GM12873 (cell line): ENCODE measurements around the gene COQ9.
A peak's percentile ranks its signal among the peaks of the same experiment; 100 is the strongest.

Source experiments
- TF ChIP-seq, protein P1 (sequence below): IDR thresholded peaks from 2 replicates; pipeline ENCODE4 v1.5.1; 2012; ENCODE audit warnings: low read depth, mild to moderate bottlenecking, moderate library complexity, low read length, control low read depth; ENCODE audit not compliant: insufficient read depth; ENCODE audit errors: missing control alignments

COQ9 gene

GRCh38 chr16:57409065-57409464 is 38.2 kb upstream of the COQ9 start:
- TF ChIP-seq, protein P1, sequence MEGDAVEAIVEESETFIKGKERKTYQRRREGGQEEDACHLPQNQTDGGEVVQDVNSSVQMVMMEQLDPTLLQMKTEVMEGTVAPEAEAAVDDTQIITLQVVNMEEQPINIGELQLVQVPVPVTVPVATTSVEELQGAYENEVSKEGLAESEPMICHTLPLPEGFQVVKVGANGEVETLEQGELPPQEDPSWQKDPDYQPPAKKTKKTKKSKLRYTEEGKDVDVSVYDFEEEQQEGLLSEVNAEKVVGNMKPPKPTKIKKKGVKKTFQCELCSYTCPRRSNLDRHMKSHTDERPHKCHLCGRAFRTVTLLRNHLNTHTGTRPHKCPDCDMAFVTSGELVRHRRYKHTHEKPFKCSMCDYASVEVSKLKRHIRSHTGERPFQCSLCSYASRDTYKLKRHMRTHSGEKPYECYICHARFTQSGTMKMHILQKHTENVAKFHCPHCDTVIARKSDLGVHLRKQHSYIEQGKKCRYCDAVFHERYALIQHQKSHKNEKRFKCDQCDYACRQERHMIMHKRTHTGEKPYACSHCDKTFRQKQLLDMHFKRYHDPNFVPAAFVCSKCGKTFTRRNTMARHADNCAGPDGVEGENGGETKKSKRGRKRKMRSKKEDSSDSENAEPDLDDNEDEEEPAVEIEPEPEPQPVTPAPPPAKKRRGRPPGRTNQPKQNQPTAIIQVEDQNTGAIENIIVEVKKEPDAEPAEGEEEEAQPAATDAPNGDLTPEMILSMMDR, result no peak

DNA sequence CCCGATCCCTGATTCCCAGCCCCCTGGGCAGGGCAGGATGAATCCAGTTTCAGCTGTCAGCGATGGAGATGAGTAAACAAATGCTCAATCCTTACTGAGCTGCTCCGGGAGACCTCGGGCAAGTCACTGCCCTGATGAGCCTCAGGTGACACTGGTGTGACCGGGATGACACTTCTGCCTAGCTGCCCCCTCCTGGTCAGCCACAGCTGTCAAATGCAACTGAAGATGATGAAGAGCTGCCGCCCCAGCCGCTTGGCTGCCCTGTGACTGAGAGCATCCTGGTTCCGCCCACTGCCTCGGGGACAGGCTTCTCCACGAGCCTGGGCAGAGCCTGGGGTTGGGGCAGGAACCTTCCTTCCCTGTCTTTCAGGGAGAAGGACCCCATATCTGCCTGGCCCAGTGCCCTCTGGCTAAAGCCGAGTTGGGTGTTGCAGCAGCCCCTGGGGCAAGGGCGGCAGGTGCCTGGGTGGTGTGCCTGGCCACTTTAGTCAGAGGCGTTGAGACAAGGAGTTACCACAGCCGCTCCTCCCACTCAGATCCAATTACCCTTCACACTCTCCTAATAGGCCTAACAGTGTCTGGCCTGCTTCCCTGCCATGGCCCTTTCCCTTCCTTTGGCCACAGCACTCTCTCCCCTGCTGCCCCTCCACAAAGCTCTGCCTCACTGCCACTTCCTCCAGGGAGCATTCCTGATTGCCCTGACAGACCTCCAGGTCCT is 37.2 kb upstream of the COQ9 start:
- TF ChIP-seq, protein P1, result peak; percentile 7

DNA sequence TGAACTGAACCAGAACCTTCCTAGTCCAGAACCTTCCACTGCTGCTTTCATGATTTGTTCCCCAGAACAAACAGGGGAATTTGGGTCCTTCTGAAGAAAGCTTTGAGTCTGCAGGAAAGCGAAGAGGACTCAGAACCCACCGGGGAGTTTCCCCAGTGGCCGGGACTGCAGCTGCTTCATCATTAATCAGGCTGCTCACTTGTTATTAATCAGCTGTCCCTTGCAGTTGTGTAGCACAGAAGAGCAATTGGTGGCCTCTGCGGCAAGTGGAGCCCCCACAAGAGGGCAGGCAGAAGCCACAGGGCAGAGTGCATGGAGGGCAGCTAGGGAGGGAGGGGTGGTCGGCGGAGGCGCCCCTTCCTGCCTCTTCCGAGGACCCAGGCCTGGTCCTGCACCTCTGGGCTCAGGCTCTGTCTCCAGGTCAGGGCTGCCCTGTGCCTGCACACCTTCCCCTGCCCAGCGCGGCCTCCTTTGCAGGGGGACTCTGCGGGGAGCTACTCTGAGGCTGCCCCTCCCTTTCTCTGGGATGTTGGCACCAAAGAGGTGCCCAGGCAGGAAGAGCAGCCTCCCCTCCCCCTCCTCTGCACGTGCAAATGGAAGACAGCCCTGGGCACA is 35.8 kb upstream of the COQ9 start:
- TF ChIP-seq, protein P1, result no peak

GRCh38 chr16:57412584-57412983 is 34.7 kb upstream of the COQ9 start:
- TF ChIP-seq, protein P1, result no peak

GRCh38 chr16:57413301-57413730 is 34.0 kb upstream of the COQ9 start:
- TF ChIP-seq, protein P1, result no peak

DNA sequence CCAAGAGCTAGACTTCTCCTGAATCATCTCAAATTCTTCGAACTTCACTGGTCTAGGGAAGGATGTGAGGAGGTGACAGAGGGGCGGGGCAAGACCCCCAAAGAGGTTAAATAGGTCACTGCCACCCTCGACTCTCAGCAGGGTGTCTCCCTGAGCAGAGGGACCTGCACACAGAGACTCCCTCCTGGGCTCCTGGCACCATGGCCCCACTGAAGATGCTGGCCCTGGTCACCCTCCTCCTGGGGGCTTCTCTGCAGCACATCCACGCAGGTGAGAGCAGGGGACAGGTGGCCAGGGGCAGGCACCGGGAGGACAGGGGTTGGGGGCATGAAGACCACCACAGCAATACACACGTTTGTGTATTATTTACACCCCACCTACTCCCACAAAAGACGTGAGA is 33.5 kb upstream of the COQ9 start:
- TF ChIP-seq, protein P1, result no peak

GRCh38 chr16:57416084-57416483 is 31.2 kb upstream of the COQ9 start:
- TF ChIP-seq, protein P1, result no peak
